Heart left ventricle (tissue), 13 donors: ENCODE results near the gene SLC66A2.
A peak's percentile ranks its signal among the peaks of the same experiment; 100 is the strongest.

Experiments
- CTCF ChIP-seq, 12 donors: fragments of 200-600 bp; sonication (generic) in 4 of 12; IDR thresholded peaks; one replicate each; pipeline versions ENCODE4 v1.5.0 to v1.8.0; 2018 to 2022; ENCODE audit warnings: antibody characterized with exemption in 12 of 12, mild to moderate bottlenecking in 5 of 12
- POLR2A ChIP-seq, 2 donors: fragments of 450-650 bp; IDR thresholded peaks; one replicate each; pipeline ENCODE4 v1.6.1; 2017; ENCODE audit warnings: antibody characterized with exemption in 2 of 2, mild to moderate bottlenecking in 2 of 2, moderate library complexity in 2 of 2
- donor health status: ischemic (EF 13 %, LVEDD 7.1; RV severe dilation, severe dysfunction).
- donor health status: DM: no; HTN: yes; CAD: no.
- donor health status: DM: no; HTN: no; CAD: no.
- donor health status: ischemic (EF 25% LVEDD 6.9; RV normal size, moderate dysfunction).
- donor health status: ischemic (EF 25% LVEDD 5.7; RV mildly dilated, moderate dysfunction).
- donor health status: ischemic (EF 35%, LVEDD 5.7; RV mildly dilated, moderate dysfunction).
- donor health status: nonischemic (EF 11% LVEDD 7.7; RV severe dilation, severe dysfunction).
- donor health status: DM: yes; HTN: yes; CAD: no.
- donor health status: PGD.
- donor health status: ischemic (EF 29% LVEDD 5.4; RV normal size, mild dysfunction).
- donor health status: nonischemic (EF 23%, LVEDD 6.1; RV moderate dilation, normal function).

GRCh38 chr18:79988451-79989194 lies 37.2 kb upstream of the SLC66A2 start, which contains the start of gene TXNL4A:
- TF ChIP-seq CTCF (IDR thresholded peaks at IDR 0.05) = no peak
- peak; percentile 58 to 94 for TF ChIP-seq POLR2A (IDR thresholded peaks at IDR 0.05)
